Globus pallidus (tissue), 1 donor: ENCODE measurements around the gene MYOG.

Experiments
- DNase-seq: peaks from one replicate; pipeline ENCODE4 v3.0.0-alpha.2; 2015; ENCODE audit warnings: low spot score

The MYOG gene

DNA sequence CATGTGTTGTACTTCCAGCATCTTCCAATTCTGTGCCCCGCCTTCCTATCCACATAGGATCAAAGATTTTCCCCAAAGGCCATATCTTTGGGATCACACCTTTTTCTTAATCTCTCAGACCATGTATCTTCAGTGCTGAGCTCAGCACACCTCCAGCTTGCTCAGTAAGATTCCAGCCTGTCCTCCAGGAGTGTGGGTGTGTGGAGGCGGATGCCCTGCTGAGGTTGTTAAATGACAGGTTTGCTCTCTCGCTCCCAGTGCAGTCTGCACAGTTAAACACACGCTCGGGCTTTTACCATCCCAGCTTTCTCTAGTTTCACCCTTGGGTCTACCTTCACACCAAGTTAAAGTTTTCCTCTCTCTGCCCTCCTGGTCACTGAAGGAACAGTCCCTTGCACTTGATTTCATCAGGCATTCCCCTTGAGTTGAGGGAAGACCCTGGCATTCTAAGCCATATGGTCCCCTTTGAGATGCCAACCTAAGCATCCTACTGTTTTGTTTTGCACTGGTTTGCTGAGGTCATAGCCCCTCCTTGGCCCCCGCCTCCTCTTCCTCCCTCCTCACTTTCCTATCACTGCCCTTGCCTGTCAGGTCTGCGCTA lies 13.7 kb downstream of the MYOG start:
- no peak for DNase-seq

DNA sequence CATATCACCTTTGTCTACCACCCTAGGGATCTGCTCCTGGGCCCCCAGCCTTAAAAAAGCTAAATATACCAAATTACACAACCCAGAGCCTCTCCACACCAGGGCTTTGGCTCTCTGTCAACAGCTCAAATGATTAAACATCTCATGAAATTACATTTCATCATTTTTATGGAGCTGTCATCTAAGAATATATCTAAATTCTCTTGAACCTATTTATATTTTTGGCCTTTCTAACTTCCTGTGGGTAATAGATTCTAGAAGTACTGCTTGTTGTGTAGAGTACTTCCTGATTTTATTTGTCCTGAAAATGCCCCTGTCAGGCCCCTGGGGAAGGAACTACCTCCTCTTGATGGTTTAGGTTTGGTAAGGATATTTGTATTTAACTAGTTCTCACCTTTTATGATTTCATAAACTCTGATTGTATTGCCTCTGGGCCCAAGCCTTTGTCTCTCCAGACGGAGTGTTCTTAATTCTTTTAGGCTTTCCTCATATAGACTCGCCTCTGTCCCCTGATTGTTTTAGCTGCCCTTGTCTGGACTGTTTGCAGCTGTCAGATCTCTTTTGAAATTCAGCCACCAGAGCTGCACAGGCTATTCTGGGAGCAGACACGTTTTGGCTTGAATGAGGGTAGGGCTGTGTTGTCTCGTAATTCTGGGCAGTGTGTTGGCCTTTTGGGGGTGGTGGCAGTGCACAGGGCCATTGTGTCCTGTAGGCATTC lies 16.6 kb downstream of the MYOG start:
- peak; percentile 51 for DNase-seq

DNA sequence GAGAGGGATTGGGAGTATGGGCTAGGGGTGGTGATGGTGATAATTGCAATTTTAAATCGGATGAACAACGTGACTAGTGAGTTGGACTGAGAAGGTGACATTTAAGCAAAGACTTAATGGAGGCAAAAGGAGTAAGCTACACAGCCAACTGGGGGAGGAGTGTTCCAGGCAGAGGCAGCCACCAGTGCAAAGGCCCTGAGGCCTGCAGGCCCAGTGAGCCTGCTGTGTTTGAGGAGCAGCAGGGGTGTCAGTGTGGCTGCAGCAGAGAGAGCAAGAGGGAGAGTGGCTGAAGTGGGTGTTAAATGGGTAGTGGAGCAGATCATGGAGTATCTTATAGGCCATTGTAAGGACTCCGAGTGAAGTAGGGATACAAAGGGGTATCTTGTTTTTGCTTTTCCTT lies 18.8 kb downstream of the MYOG start:
- no peak for DNase-seq

DNA sequence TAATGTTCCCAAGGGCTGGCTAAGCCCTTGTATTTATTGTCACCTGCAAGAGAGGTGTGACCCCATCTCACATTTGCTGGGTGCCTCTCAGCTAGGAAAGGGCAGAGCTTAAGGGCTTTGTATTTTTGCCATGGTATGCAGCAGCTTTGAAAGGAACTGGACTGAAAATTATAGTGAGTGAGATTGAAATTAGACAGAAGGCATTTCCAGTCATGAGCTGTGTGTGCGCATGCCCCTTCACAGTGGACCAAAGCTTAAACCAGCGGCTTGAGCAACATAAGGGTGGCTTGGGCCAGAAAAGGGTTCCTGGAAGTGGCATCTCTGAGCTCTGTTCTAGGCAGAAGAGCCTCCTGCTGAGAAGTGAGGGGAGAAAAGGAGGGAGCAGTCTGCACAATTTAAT lies 19.8 kb downstream of the MYOG start:
- no peak for DNase-seq

DNA sequence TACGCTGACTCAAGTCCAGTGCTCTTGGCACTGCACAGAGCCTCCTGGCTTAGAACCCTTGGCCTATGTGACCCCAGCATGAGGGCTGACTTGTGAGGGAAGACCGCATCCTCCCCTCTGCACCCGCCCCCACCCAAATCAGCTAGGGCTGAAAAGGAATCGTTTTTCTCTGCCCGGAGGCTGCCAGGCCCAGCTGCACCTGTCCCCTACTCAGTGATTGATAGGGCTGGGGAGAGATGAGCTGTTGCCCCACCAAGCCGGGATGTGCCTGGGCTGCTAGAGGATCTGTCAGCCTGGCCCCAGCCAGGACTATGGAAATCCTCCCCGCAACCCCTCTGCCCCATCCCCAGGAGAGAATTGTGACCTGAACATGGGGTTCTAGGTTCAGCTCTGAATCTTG lies 20.6 kb downstream of the MYOG start:
- no peak for DNase-seq

DNA sequence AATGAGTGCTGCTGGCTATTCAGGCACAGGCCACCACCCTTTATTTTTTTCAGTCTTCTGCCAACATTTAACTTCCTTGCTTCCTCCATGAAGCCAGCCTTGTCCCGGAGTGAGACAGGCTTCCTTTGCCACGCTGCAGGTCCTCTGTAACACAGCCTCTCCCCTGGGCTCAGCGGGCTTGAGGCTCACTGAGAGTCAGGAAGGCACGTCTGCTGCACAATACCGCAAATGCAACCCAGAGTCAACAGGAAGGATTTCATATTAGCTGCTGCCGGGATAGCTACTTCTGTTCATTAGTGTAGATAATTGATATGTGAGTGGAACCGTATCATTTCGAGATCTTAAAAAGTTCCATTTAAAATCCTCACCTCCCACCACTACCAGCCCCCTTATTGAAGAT lies 22.5 kb downstream of the MYOG start:
- DNase-seq, result no peak

DNA sequence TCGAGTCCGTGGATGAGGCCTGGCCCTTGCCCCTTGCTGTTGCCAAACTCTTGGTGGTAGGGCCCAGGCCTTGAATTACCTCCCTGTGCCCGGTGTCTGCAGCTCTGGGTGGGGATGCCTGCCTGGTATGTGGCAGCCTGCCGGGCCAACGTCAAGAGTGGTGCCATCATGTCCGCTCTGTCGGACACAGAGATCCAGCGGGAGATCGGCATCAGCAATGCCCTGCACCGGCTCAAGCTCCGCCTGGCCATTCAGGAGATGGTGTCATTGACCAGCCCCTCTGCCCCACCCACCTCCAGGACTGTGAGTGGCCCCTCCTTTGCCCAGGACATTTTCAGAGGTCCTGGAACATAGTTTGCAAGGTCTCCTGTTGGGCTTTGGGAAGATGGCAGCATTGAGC lies 25.7 kb downstream of the MYOG start:
- DNase-seq, result no peak

DNA sequence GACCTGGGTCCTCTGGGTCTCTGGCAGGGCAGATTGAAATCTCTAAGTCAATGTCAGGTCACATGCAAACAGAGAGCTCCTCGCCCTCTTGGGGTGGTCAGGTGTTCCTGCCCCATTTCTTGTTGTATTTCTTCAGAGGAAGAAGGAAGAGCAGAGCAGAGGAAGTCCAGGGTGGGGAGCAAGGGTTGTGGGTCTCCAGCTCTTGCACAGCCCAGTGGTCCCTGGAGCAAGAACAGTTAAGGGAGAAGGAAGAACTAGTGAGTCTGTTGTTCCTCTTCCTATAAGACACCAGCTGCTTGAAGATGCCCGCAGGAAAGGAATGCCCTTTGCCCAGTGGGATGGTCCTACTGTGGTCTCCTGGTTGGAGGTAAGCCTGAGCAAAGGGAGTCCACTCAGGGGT lies 26.3 kb downstream of the MYOG start:
- DNase-seq, result no peak

DNA sequence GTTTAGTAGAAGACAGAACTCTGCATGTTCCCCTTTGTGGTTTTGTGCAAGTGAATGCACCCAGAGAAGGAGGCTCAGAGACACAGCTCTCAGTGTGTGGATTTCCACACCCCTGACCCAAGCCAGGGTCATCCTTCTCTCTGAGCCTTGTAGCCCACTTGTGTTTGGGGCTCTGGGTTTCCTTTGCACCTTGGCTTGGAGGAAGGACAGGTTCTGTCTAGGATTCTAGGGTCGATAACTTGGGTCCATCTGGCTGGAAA lies 27.2 kb downstream of the MYOG start:
- no peak for DNase-seq

DNA sequence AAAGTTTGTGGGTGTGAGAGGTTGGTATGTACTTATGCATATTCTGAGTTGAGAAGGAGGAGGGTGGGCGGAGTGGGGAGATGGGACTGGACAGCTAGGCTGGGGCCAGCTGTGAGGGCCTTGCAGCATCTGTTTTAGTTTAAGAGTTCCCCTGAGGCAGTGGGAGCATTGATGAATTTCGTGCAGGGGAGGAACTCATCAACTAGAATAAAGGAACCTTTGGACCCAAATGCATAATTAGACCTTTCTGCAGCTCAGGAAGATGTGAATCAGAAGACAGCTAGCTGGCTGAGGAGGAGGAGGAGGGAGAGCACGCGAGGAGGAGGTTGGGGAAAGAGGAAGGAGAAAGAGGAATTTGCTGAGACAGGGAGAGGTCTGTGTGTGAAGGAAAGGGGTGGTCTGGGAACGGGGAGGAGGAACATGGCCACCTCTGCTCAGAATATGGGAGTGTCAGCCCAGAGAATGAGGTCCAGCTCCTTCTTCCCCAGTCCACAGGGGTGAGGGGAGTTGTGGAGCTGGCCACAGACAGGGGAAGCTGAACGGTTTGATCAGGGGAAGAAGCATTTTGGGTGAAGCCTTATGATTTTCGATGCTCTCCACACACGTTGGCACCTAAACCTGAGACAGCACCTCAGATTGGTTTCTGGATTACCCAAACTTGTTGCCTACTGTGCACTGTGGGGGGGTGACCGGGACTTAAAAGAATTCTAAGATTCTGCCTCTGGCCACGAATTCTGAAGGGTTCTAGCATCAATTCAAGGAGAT lies 27.7 kb downstream of the MYOG start:
- DNase-seq, result no peak

DNA sequence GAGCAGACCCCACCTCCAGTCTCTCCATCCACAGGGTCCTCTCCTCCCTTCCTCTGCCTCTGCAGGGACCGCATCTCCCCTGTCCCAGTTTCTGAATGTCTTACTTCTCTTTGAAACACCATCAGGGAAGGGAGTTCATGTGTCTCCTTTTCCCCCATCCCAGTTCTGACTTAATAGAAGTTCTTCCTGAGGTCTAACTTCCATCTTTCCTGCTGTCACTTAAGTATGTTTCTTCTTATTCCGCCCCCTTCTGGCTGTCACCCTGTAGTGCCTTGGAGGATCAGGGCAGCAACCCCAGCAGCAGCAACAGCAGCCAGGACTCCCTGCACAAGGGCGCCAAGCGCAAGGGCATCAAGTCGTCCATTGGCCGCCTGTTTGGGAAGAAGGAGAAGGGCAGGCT lies 29.3 kb downstream of the MYOG start:
- DNase-seq, result no peak

DNA sequence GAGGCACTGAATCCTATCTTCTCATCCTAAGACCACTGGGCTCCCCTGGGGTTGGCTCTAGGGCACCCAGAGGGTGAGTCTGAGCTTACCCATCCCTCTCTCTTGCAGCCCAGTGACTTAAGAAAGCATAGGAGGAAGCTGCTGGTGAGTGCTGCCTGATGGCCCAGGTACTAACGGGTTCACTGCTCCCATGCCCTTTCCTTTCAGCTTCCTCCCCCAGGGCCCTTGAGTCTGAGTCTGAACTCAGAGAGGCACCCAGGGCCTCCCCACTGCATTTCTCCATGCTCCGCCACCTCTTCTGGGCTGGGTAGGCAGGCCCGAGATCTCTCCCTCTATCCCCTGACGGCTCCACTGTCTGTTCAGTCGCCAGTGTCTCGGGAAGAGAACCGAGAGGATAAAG lies 29.8 kb downstream of the MYOG start:
- DNase-seq, result no peak

DNA sequence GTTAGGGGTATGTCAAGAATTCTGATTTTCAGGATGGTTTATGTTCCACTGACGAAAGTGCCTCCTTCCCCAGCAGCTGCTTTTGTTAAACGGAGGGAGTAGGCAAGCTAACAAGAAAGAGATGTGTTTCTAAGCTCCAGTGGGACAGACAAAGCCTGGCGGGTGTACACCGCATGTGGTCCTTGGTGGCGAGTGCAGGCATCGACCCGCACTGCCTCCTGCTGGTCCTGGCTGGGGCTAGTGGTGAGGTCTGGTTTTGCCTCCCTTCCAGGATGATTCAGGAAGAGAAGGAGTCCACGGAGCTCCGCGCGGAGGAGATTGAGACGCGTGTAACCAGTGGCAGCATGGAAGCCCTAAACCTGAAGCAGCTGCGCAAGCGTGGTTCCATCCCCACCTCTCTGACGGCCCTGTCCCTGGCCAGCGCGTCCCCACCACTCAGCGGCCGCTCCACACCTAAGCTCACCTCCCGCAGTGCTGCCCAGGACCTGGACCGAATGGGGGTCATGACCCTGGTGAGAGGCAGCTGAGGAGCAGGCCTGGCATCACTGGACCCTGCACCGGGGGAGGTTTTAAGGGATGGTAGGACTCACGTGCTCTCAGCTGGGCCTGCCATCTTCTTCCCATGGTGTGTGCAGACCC lies 30.5 kb downstream of the MYOG start:
- no peak for DNase-seq

DNA sequence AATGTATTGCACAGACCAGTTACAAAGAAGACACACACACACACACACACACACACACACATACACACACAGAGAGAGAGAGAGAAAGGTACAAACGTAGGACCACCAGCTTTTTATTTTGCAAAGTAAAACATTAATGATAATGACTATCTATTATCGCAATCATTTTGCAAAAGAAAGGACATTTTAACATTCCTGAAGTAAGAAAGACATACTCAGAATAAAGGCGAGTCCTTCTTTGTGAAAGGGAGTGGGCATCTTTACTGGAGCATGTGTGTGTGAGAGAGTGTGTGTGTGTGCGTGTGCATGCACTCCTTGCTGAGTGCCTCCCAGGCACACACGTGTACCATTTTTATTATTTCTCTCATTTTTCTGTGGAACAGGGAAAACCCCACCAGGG lies 31.2 kb downstream of the MYOG start:
- no peak for DNase-seq

DNA sequence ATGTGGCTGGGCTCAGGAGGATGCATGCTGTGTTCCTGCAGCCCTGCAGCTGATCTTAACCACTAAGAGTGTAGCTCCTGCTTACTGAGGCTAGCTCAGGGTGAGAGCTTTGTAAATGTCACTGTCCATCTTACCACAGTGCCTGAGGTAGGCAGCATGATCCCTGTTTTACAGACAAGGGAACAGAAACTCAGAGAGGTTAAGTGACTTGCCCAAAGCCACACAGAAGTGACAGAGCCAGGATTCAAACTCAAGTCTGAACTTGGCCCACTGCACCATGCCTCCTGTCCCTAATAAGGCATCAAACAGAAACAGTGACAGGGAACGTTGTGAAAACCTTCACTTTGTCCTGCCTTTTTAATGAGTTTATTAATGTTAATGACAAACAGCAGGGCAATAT lies 31.6 kb downstream of the MYOG start:
- DNase-seq, result no peak

DNA sequence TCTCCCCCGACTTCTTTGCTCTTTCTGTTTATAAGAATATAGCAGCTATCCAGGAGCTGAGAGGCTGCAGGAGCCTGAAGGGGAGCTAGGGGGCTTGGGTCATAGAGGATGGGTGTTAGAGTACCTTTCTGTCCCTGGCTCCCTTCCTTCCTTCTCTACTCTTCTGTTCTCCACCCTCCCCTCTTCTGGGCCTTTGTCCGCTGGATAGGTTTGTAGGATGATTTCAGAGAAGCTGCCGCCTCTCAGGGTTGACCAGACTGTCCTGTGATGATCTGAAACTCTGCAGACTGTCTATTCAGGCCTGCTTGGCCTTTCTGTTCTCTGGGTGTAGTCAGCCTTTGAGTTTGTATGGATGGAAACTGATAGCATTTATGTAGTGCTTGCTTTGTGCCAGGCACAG lies 33.2 kb downstream of the MYOG start:
- DNase-seq, result no peak

DNA sequence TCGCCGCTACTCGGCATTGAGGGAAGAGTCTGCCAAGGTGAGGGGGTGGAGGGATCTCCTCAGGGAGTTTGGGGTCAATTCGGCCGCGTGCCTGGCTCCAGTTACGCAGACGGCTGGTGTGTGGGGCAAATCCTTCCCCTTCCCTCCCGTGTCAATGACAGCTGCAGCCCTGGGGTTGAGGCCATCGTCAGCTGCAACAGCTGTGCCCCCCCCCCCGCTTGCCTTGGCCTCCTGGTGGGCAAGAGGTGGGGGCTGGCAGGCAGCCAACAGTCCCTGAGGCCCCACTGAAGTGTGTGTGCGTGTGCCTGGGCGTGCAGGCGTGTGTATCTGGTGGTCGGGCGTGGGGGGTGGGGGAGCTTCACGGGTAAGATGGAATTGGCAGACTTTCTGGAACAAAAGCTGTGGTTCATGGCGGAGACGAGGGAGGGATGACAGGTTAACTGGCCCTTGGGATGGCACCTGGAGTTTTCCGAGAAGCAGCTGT lies 33.9 kb downstream of the MYOG start:
- DNase-seq, result no peak

DNA sequence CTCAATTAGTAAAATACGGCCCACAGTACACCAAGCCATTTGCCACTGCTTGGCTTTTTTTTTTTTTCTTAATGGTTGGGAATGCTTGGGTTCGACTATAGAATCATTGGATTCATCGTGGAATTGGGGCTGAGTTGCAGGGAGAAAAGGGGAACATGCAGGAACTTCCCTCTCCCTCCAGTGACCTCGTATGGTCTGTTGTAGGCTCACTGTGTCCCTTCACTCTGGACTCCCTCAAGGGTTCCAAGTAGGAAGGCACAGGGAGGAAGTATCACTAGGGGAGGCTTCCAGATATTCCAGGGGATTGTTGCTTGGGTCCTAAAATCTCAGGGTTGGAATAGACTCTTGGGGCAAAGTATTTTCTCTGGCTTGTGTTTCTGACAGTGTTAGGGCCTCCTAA lies 35.0 kb downstream of the MYOG start:
- DNase-seq, result no peak

DNA sequence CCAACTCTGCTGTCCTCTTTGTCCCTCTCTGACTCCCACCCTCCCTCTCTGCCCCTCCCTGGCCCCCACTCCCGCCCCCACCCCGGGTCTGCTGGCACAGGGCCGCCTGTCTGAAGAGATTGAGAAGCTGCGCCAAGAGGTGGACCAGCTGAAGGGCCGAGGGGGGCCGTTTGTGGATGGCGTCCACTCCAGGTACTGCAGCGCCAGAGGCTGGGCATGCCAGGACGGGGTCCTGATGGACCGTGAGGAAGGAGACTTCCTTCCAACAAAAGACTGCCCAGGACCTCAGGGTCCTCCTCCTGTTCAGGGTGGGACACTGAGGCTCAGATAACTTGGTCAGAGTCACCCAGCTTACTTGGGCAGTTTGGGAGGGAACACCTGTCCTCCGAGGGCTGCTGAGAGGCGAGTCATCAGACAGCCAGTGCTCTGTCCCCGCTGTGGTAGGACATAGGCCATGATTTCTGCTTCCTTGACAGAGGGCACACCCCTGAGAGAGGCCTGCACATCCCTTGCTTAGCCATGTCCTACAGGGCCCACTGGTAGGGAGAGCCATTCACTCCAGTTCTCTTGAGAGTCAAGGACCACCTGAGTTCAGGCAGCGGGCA lies 36.1 kb downstream of the MYOG start:
- DNase-seq, result no peak

DNA sequence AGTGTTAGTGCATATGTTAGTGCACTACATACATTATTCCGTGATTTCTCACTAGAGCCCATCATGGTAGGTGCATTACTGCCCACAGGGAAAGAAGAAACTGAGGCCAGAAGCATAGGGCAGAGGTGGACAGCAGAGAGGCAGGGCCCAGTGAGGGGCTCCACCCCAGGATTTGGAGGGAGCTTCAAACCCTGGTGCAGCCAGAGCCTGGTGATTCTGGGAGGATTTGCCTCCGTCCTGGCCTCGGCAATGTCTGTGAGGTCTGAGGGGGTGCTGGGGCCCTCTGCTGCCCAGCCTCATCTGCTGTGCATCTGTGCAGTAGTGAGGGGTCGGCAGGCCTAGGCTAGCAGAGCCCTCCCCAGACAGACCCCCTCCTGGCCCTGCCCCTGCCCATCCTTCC lies 36.7 kb downstream of the MYOG start:
- DNase-seq, result no peak

DNA sequence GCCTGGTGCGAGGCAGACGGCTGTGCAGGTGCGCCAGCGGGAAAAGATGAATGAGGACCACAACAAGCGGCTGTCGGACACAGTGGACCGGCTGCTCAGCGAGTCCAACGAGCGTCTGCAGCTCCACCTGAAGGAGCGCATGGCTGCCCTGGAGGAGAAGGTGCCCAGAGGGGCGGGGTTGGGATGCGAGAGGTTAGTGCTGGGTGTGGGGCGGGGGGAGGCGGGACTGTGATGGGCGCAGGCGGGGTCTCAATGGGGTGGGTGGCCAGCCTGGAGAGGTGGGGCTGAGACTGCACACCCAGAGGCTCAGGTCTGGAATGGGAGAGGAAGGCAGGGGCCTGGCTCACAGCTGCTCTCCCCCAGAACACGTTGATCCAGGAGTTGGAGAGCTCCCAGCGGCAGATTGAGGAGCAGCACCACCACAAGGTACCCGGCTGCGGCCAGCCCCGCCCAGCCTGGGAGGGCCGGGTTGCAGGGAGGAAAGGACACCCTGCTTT lies 37.2 kb downstream of the MYOG start:
- DNase-seq, result no peak

DNA sequence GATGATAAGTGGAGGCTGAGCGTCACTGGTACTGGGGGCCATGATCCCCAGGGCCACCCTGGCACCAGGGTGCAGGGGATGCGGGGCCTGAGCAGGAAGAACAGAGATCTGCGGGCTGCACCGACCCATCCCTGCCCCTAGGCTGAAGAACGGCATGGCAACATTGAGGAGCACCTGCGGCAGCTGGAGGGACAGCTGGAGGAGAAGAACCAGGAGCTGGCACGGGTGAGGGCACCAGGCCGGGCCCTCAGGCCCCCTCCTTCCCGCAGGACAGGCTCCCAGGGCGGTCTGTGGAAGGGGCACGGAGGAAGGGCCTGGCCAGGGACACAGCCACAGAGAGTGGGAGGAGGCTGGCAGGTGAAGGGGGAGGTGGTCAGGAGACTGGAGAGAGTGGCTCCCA lies 37.7 kb downstream of the MYOG start:
- no peak for DNase-seq
